SU-DHL-6 (cell line): ENCODE results near the gene EPB41L4B.

Experiments
- H2AFZ ChIP-seq: fragments of 200-600 bp; sonication (generic); 2 replicates; pipeline ENCODE4 v1.6.1; 2014; ENCODE audit warnings: low read depth, mild to moderate bottlenecking, moderate library complexity, mixed read lengths, antibody characterized with exemption, low read length; ENCODE audit not compliant: severe bottlenecking
- H3F3A ChIP-seq: fragments of 200-600 bp; shearing (Covaris generic); 2 replicates; pipeline ENCODE4 v1.6.0; 2016; ENCODE audit warnings: antibody characterized with exemption, mild to moderate bottlenecking; ENCODE audit not compliant: insufficient read depth
- H3K27ac ChIP-seq: fragments of 200-600 bp; sonication (generic); 2 replicates; pipeline ENCODE4 v1.5.1; 2016; ENCODE audit warnings: low read depth, mild to moderate bottlenecking, low read length, moderate library complexity, mixed read lengths
- H3K27me3 ChIP-seq: fragments of 200-600 bp; sonication (generic), shearing (Covaris generic); 2 replicates; pipeline ENCODE4 v1.6.0; 2014; ENCODE audit warnings: mild to moderate bottlenecking, low read length
- H3K36me3 ChIP-seq: fragments of 200-600 bp; sonication (generic); 2 replicates; pipeline ENCODE4 v1.6.1; 2014; ENCODE audit warnings: mild to moderate bottlenecking, low read length, mixed read lengths
- H3K4me2 ChIP-seq: fragments of 300-600, 200-600 bp; shearing (Covaris generic), sonication (generic); 2 replicates; pipeline ENCODE4 v1.6.0; 2014; ENCODE audit warnings: low read length, low read depth, mild to moderate bottlenecking; ENCODE audit not compliant: poor library complexity, severe bottlenecking
- H3K4me3 ChIP-seq: fragments of 200-600 bp; sonication (generic); 2 replicates; pipeline ENCODE4 v1.5.1; 2014; ENCODE audit warnings: antibody characterized with exemption, low read length, mild to moderate bottlenecking, mixed read lengths; ENCODE audit not compliant: insufficient read depth, poor library complexity, severe bottlenecking
- H3K79me2 ChIP-seq: fragments of 200-600 bp; sonication (generic); 2 replicates; pipeline ENCODE4 v1.6.1; 2014; ENCODE audit warnings: mild to moderate bottlenecking, low read length, moderate library complexity; ENCODE audit not compliant: insufficient read depth
- H3K9ac ChIP-seq: fragments of 200-600 bp; sonication (generic); 2 replicates; pipeline ENCODE4 v1.7.0; 2014; ENCODE audit warnings: mild to moderate bottlenecking, low read length
- H3K9me2 ChIP-seq: fragments of 200-600 bp; sonication (generic); replicated peaks from 2 replicates; pipeline ENCODE4 v1.6.1; 2014; ENCODE audit warnings: low read length; ENCODE audit not compliant: insufficient read depth
- H3K9me3 ChIP-seq: fragments of 200-600 bp; sonication (generic); 2 replicates; pipeline ENCODE4 v1.6.1; 2014; ENCODE audit warnings: low read length, mixed read lengths; ENCODE audit not compliant: insufficient read depth
- H4K20me1 ChIP-seq: fragments of 200-600 bp; sonication (generic); 2 replicates; pipeline ENCODE4 v1.6.1; 2014; ENCODE audit warnings: low read depth, mild to moderate bottlenecking, antibody characterized with exemption, low read length, moderate library complexity, mixed read lengths
- CTCF ChIP-seq: fragments of 200-600 bp; sonication (generic); IDR thresholded peaks from one replicate; pipeline ENCODE4 v1.5.1; 2017; ENCODE audit warnings: antibody characterized with exemption, mild to moderate bottlenecking, low read length, moderate library complexity; ENCODE audit not compliant: insufficient read depth, poor library complexity, severe bottlenecking
- EZH2phosphoT487 ChIP-seq: fragments of 200-600 bp; sonication (generic), shearing (Covaris generic); conservative IDR thresholded peaks from 2 replicates; pipeline ENCODE4 v1.6.1; 2018; ENCODE audit warnings: mild to moderate bottlenecking, antibody characterized with exemption, low read length, moderate library complexity, mixed read lengths

The EPB41L4B gene

GRCh38 chr9:109302606-109303005 is 18.3 kb downstream of the EPB41L4B start:
- no peaks in the 10 kb centered on the region for H3K9me2 ChIP-seq
- H3K79me2 ChIP-seq: no peaks in the 10 kb centered on the region
- no peaks in the 10 kb centered on the region for H4K20me1 ChIP-seq
- H3K4me3 ChIP-seq: no peak overlapping the region
- H3K4me2 ChIP-seq: no peak overlapping the region
- no peak overlapping the region for H3K27ac ChIP-seq
- TF ChIP-seq CTCF: no peak
- TF ChIP-seq EZH2phosphoT487: no peak
- H3K9me3 ChIP-seq: no peaks in the 10 kb centered on the region
- no peak overlapping the region for H2AFZ ChIP-seq
- no peaks in the 10 kb centered on the region for H3F3A ChIP-seq
- H3K27me3 ChIP-seq: no peaks in the 10 kb centered on the region
- H3K9ac ChIP-seq: no peak overlapping the region
- H3K36me3 ChIP-seq: no peaks in the 10 kb centered on the region

GRCh38 chr9:109301012-109301411 is 19.8 kb downstream of the EPB41L4B start:
- Histone ChIP-seq H3K36me3 (no peaks in the 10 kb centered on the region), H3K9me2 (no peaks in the 10 kb centered on the region), H3K4me2 (no peak overlapping the region), H2AFZ (no peak overlapping the region), H3K79me2 (no peaks in the 10 kb centered on the region), H3K27ac (no peak overlapping the region), H3K27me3 (no peaks in the 10 kb centered on the region), H3F3A (no peaks in the 10 kb centered on the region), H3K4me3 (no peak overlapping the region), H3K9me3 (no peaks in the 10 kb centered on the region), H4K20me1 (no peaks in the 10 kb centered on the region), H3K9ac (no peak overlapping the region)
- TF ChIP-seq EZH2phosphoT487 (no peak), CTCF (no peak)

- Histone ChIP-seq H3K9me2 (no peaks in the 10 kb centered on the region), H3F3A (no peaks in the 10 kb centered on the region), H3K36me3 (no peaks in the 10 kb centered on the region), H3K79me2 (no peaks in the 10 kb centered on the region), H3K4me3 (no peak overlapping the region), H3K9ac (no peak overlapping the region), H3K27ac (no peak overlapping the region), H3K27me3 (no peaks in the 10 kb centered on the region), H2AFZ (no peak overlapping the region), H3K4me2 (no peak overlapping the region), H4K20me1 (no peaks in the 10 kb centered on the region), H3K9me3 (no peaks in the 10 kb centered on the region)
- TF ChIP-seq EZH2phosphoT487: no peak
- TF ChIP-seq CTCF: no peak
Measured at GRCh38 chr9:109299891-109300290, 21.0 kb downstream of the EPB41L4B start.

GRCh38 chr9:109297899-109298298 is 23.0 kb downstream of the EPB41L4B start:
- no peaks in the 10 kb centered on the region for H4K20me1 ChIP-seq
- H3K27ac ChIP-seq: no peak overlapping the region
- H3K9me2 ChIP-seq: no peaks in the 10 kb centered on the region
- H3K9me3 ChIP-seq: no peaks in the 10 kb centered on the region
- no peak overlapping the region for H3K4me3 ChIP-seq
- H3K4me2 ChIP-seq: no peak overlapping the region
- H3K27me3 ChIP-seq: no peaks in the 10 kb centered on the region
- H3F3A ChIP-seq: no peaks in the 10 kb centered on the region
- H3K79me2 ChIP-seq: no peaks in the 10 kb centered on the region
- no peak overlapping the region for H3K9ac ChIP-seq
- TF ChIP-seq EZH2phosphoT487: no peak
- TF ChIP-seq CTCF: no peak
- H2AFZ ChIP-seq: no peak overlapping the region
- H3K36me3 ChIP-seq: no peaks in the 10 kb centered on the region
